ENCODE measurements around the gene KRTAP5-3. TPM values are rescaled to one million over a fixed set of nuclear protein-coding genes. Genes with fewer than 3 reads are reported as not detected.

Gene KRTAP5-3, protein sequence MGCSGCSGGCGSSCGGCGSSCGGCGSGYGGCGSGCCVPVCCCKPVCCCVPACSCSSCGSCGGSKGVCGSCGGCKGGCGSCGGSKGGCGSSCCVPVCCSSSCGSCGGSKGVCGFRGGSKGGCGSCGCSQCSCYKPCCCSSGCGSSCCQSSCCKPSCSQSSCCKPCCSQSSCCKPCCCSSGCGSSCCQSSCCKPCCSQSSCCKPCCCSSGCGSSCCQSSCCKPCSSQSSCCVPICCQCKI
- total RNA-seq: not detected in 2 replicates

DNA sequence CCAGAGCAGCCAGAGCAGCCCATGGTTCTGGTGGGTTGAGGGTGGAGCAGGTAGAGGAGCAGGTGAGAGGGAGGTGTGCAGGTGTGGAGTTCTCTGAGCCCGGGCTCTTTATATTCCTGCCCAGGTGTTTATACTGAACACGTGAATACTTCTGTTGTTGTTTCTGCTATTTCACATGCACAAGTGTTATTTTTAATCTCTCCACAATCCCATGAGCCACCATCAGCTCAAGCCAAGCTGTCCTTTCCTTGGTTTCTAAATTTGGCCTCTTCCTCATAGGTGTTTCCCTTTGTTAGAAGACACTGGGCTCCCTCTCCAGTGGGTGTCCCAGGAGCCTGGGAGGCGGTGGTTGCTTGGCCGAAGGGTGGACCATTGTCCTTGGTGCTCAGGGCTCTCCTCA is at the start of gene KRTAP5-3:
Gene KRTAP5-3 (minus strand): TSS at position 101 of the 400 bp plus-strand sequence. CDS start 78 bp downstream, at position 23.

DNA sequence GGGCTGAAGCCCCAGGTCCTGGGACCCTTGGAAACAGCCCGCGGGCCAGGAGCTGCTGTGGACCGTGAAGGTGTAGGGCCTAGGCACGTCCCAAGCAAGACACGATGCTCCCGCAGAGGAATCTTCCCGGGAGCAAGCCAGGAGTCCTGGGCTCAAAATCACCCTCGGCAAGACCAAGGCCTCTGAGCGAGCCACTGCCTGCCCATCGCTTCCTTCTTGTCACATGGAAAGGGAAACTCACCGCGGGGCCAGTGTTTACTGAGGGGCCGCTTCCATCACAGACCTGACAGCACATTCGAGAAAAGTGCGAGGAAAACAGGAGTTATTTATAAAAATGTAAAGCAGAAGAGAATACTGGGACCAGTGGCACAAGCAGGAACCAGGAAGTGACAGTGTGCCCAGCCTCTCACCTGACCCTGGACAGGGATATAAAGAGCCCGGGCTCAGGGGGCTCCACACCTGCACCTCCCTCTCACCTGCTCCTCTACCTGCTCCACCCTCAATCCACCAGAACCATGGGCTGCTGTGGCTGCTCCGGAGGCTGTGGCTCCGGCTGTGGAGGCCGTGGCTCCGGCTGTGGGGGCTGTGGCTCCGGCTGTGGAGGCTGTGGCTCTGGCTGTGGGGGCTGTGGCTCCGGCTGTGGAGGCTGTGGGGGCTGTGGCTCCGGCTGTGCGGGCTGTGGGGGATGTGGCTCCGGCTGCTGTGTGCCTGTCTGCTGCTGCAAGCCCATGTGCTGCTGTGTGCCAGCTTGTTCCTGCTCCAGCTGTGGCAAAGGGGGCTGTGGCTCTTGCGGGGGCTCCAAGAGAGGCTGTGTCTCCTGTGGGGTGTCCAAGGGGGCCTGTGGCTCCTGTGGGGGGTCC is 21.3 kb upstream of the KRTAP5-3 start, which contains the start of gene KRTAP5-5:
Gene KRTAP5-5 (plus strand): TSS at position 450 of the 860 bp plus-strand sequence. CDS start 66 bp downstream, at position 516.

GRCh38 chr11:1622086-1622485 is 13.8 kb upstream of the KRTAP5-3 start, which contains the start of gene KRTAP5-4:
Gene KRTAP5-4, minus strand, starts transcription at chr11:1622138. Its CDS starts 45 bp downstream, at chr11:1622093.

GRCh38 chr11:1597994-1598380 is 10.3 kb downstream of the KRTAP5-3 start, which contains the start of gene KRTAP5-2:
Gene KRTAP5-2, minus strand, starts transcription at chr11:1598294. Its CDS starts 44 bp downstream, at chr11:1598250.

DNA sequence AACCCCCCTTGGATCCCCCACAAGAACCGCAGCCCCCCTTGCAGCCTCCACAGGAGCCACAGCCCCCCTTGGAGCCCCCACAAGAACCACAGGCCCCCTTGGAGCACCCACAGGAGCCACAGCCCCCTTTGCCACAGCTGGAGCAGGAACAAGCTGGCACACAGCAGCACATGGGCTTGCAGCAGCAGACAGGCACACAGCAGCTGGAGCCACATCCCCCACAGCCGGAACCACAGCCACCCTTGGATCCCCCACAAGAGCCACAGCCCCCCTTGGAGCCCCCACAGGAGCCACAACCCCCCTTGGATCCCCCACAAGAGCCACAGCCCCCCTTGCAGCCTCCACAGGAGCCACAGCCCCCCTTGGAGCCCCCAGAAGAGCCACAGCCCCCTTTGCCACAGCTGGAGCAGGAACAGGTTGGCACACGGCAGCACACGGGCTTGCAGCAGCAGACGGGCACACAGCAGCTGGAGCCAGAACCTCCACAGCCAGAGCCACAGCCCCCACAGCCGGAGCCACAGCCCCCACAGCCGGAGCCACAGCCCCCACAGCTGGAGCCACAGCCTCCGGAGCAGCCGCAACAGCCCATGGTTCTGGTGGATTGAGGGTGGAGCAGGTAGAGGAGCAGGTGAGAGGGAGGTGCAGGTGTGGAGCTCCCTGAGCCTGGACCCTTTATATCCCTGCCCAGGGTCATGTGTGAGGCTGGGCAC is 23.4 kb downstream of the KRTAP5-3 start, which contains the start of gene KRTAP5-1:
Gene KRTAP5-1 (minus strand): TSS at position 623 of the 710 bp plus-strand sequence. CDS start 34 bp downstream, at position 589.

DNA sequence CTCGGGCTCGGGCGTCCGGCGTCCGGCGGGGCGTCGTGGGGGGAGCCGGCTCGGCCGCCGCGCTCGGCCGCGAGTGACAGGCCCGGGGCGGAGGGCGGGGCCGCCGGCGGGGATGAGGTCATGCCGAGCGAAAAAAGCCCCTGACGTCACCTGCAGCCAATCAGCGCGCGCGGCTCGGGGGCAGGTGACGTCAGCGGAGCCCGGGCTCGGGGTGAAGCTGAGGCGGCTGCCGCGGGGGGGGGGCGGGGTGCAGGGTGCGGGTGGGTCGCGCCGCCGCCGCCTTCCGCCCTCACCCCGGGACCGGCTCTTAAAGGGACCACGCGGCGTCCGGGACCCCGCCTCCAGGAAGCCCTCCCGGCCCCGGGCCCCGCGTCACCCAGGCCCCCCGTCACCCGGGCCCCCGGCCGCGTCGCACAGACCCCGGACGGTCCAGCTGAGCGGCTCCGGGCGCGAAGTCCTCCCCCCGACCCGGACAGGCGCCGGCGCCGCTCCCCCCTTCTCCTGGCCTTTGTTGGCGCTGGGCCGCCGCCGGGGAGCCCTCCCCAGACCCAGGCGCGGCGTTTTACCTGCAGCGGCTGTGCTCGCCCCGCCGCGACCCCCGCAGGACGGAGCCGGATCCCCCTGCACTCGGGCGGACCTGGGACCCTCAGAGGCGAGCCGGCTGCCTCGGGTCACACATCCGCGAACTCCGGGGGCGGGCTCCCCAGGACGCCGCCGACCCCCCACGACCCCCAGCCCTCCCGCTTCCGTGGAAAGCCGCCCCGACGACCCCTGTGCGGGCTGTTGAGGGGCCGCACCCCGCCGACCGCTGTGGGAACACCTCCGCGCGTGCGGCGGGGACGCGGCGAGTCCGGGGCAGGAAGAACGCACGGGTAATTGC is 35.8 kb downstream of the KRTAP5-3 start, which contains the start of gene DUSP8:
Gene DUSP8 (minus strand): TSS at position 75 of the 880 bp plus-strand sequence. CDS start 6,445 bp downstream, outside the sequence.

Other genes with a start within 250 kb of the KRTAP5-3 start
- 0.04 and 0.23 TPM in 2 replicates for gene BRSK2, start 218.5 kb downstream of the KRTAP5-3 start, total RNA-seq
- 20.0 and 32.6 TPM in 2 replicates for gene MOB2, start 121.7 kb downstream of the KRTAP5-3 start, total RNA-seq
- gene DUSP8, start 36.2 kb downstream of the KRTAP5-3 start, total RNA-seq: 0.39 and 0.68 TPM in 2 replicates
- not detected in 2 replicates for gene KRTAP5-1, start 23.2 kb downstream of the KRTAP5-3 start, total RNA-seq
- gene KRTAP5-2, start 10.2 kb downstream of the KRTAP5-3 start, total RNA-seq: not detected in 2 replicates
- not detected in 2 replicates for gene KRTAP5-4, start 13.7 kb upstream of the KRTAP5-3 start, total RNA-seq
- not detected in 2 replicates for gene KRTAP5-5, start 21.3 kb upstream of the KRTAP5-3 start, total RNA-seq
- not detected in 2 replicates for gene KRTAP5-6, start 88.7 kb upstream of the KRTAP5-3 start, total RNA-seq
- gene IFITM10, start 142.1 kb upstream of the KRTAP5-3 start, total RNA-seq: 0.08 TPM in 1 of 2 replicates, not detected in the other
- gene CTSD, start 155.5 kb upstream of the KRTAP5-3 start, total RNA-seq: 152 and 181 TPM in 2 replicates
- gene SYT8, start 226.5 kb upstream of the KRTAP5-3 start, total RNA-seq: 0.70 and 3.3 TPM in 2 replicates
- not detected in 2 replicates for gene TNNI2, start 230.5 kb upstream of the KRTAP5-3 start, total RNA-seq
- gene LSP1, start 244.6 kb upstream of the KRTAP5-3 start, total RNA-seq: 0.19 TPM in 1 of 2 replicates, not detected in the other

Measured in hair follicular keratinocyte (primary cell).